Esophagus squamous epithelium (tissue), 4 donors: ENCODE results near the gene CTIF.

Experiments
- CTCF ChIP-seq, 6 experiments: fragments of 450-650 bp in 4 of 6; fragments of 200-600 bp in 2 of 6; sonication (generic) in 2 of 6; IDR thresholded peaks; one replicate each; pipeline ENCODE4 v1.5.1; 2016 to 2019; ENCODE audit warnings: antibody characterized with exemption in 6 of 6, mild to moderate bottlenecking in 4 of 6, moderate library complexity in 4 of 6
- POLR2A ChIP-seq, 4 donors: fragments of 450-650 bp; IDR thresholded peaks; one replicate each; pipeline ENCODE4 v1.6.1; 2017; ENCODE audit warnings: antibody characterized with exemption in 4 of 4, mild to moderate bottlenecking in 4 of 4, moderate library complexity in 3 of 4

GRCh38 chr18:48528861-48529260 lies 10.0 kb upstream of the CTIF start:
- TF ChIP-seq POLR2A (IDR thresholded peaks at IDR 0.05) = no peak
- no peak for TF ChIP-seq CTCF (IDR thresholded peaks at IDR 0.05)
